NCI-H345 treated with DMSO at 0.1 percent for 48 hours (cell line): Measurements from ENCODE around the gene MYCBP2.
A peak's percentile ranks its signal among the peaks of the same experiment; 100 is the strongest.
"Not testable (repeated sequence)": the region's sequence is repeated elsewhere in the genome, so short reads cannot be mapped to it uniquely, and the experiment has no call there.

ENCODE experiments used
- DNase-seq: peaks from one replicate; lab custom pipeline; 2025; ENCODE audit not compliant: unreplicated experiment; lab: John Stamatoyannopoulos, UW

MYCBP2 gene

GRCh38 chr13:77337159-77337558, 10.3 kb upstream of the MYCBP2 start:
- no peak for DNase-seq

- no peak for DNase-seq
These were observed 8.6 kb upstream of the MYCBP2 start for GRCh38 chr13:77335543-77335942.

- no peak for DNase-seq
These were observed 6.7 kb upstream of the MYCBP2 start for GRCh38 chr13:77333594-77333993.

GRCh38 chr13:77331421-77331820, 4.5 kb upstream of the MYCBP2 start:
- no peak for DNase-seq

- DNase-seq = no peak
These were observed 3.2 kb upstream of the MYCBP2 start for GRCh38 chr13:77329911-77330584.

GRCh38 chr13:77329133-77329910, 2.4 kb upstream of the MYCBP2 start:
- DNase-seq = peak; percentile 92

GRCh38 chr13:77328819-77329132, 1.9 kb upstream of the MYCBP2 start:
- no peak for DNase-seq

- no peak for DNase-seq
These were observed 1.4 kb downstream of the MYCBP2 start for GRCh38 chr13:77325371-77325980.

GRCh38 chr13:77323858-77324257, 3.0 kb downstream of the MYCBP2 start:
- DNase-seq = no peak

GRCh38 chr13:77319536-77319935, 7.4 kb downstream of the MYCBP2 start:
- DNase-seq = no peak

GRCh38 chr13:77318741-77319140, 8.2 kb downstream of the MYCBP2 start:
- no peak for DNase-seq

GRCh38 chr13:77316430-77316829, 10.5 kb downstream of the MYCBP2 start:
- no peak for DNase-seq

- not testable (repeated sequence) for DNase-seq
These were observed 11.4 kb downstream of the MYCBP2 start for GRCh38 chr13:77315509-77315908.

GRCh38 chr13:77313923-77314322, 13.0 kb downstream of the MYCBP2 start:
- no peak for DNase-seq

- DNase-seq = no peak
These were observed 14.6 kb downstream of the MYCBP2 start for GRCh38 chr13:77312311-77312710.

GRCh38 chr13:77310579-77311279, 16.2 kb downstream of the MYCBP2 start:
- no peak for DNase-seq

- no peak for DNase-seq
These were observed 16.7 kb downstream of the MYCBP2 start for GRCh38 chr13:77310161-77310560.

- DNase-seq = no peak
These were observed 17.6 kb downstream of the MYCBP2 start for GRCh38 chr13:77309254-77309653.

GRCh38 chr13:77306458-77306857, 20.4 kb downstream of the MYCBP2 start:
- DNase-seq = no peak

GRCh38 chr13:77305266-77305665, 21.6 kb downstream of the MYCBP2 start:
- no peak for DNase-seq

- no peak for DNase-seq
These were observed 26.5 kb downstream of the MYCBP2 start for GRCh38 chr13:77300176-77301037.
